ENCODE measurements around the gene KIF23.

The KIF23 gene

DNA sequence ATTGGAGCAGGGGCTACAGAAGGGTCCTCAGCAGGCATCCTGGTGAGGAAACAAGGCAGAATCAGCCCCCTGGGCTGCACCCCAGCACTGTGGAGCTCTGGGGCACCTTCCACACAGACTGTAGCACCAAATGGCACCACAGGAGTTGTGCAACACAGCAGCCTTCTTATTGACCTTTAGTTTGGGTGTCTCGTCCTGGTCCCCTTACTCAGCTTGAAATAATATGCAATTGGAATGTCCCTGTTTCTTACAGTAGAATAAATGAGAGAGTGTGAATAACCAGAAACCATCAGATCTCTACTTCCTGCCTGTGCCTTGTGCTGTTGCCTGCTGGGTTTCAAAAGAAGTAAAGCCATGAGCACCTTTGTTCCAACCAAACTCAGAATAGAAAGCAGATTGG is 82.9 kb downstream of the KIF23 start:
- no peak for DNase-seq

DNA sequence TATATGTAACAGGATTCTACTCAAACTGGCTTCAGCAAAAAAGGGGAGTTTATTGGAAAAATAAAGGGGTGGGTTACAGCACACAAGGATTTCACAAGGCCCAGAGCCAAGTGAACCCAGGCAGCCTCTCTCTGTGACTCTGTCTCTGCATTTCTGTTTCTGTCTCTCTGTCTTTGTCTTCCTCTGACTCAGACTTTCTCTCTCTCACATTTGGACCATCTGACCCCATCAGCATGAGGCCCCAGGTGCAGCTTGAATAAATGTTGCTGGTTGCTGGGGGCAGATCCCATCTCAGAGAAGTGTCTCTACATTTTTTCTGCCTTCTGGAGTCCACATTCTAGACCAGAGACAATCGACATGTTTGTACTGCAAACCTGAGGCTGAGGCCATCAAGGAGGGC is 83.5 kb downstream of the KIF23 start:
- DNase-seq: no peak

Measured in activated CD4-positive, CD25-positive, alpha-beta regulatory T cell (primary cell).